B cell (primary cell): ENCODE results near the gene CLSTN2. TPM values are rescaled to one million over a fixed set of nuclear protein-coding genes. Genes with fewer than 3 reads are reported as not detected.

Experiments
- ATAC-seq: fragments of 200-7000 bp; cut with Tn5 transposase; one replicate; pipeline ENCODE4 v1.10.0; 2021; ENCODE audit warnings: low read depth, mild to moderate bottlenecking, moderate number of reproducible peaks, moderate library complexity
- CTCF ChIA-PET: fragments of 350-600 bp; sonication (Branson Sonifier 250); formaldehyde crosslinking; loops from one replicate; lab custom pipeline; 2021; ENCODE audit warnings: antibody characterized with exemption, inconsistent platforms; lab: Charles Lee
- POLR2A ChIA-PET: fragments of 350-600 bp; sonication (Branson Sonifier 250); formaldehyde crosslinking; loops from one replicate; lab custom pipeline; 2021; ENCODE audit warnings: antibody characterized with exemption; lab: Charles Lee
- DNase-seq: peaks from one replicate; pipeline ENCODE4 v3.0.0; 2013
- H2AFZ ChIP-seq: 2 replicates; pipeline ENCODE4 v1.6.1; 2012; ENCODE audit warnings: mild to moderate bottlenecking, low read depth, low read length; ENCODE audit not compliant: insufficient read depth, poor library complexity, severe bottlenecking
- H3K27ac ChIP-seq, 2 donors: 1 replicate in 1 of 2; 2 replicates in 1 of 2; pipeline ENCODE4 v1.5.1; 2012 to 2013; ENCODE audit warnings: low read length in 2 of 2, mild to moderate bottlenecking in 2 of 2, moderate library complexity in 1 of 2
- H3K27me3 ChIP-seq, 4 experiments: fragments of 200-600 bp in 1 of 4; sonication (generic) in 1 of 4; replicated peaks in 1 of 4; 1 replicate in 2 of 4; 2 replicates in 2 of 4; pipeline versions ENCODE4 v1.6.1 to v1.7.0; 2013 to 2016; ENCODE audit warnings: low read length in 3 of 4, mild to moderate bottlenecking in 2 of 4, mixed read lengths in 1 of 4, moderate library complexity in 1 of 4; ENCODE audit not compliant: insufficient read depth in 4 of 4, control insufficient read depth in 3 of 4; ENCODE audit errors: control extremely low read depth in 1 of 4
- H3K36me3 ChIP-seq, 2 experiments: replicated peaks in 1 of 2; 1 replicate in 1 of 2; 2 replicates in 1 of 2; pipeline versions ENCODE4 v1.6.1 to v1.7.1; 2013; ENCODE audit warnings: low read length in 1 of 2; ENCODE audit not compliant: insufficient read depth in 2 of 2, control insufficient read depth in 1 of 2; ENCODE audit errors: control extremely low read depth in 1 of 2, extremely low read depth in 1 of 2
- H3K4me1 ChIP-seq, 2 donors: fragments of 200-600 bp in 1 of 2; sonication (generic) in 1 of 2; 1 replicate in 1 of 2; 2 replicates in 1 of 2; pipeline versions ENCODE4 v1.5.1 to v1.6.1; 2013 to 2017; ENCODE audit warnings: low read length in 2 of 2; ENCODE audit not compliant: control insufficient read depth in 2 of 2, insufficient read depth in 2 of 2
- H3K4me2 ChIP-seq: replicated peaks from 2 replicates; pipeline ENCODE3; 2012; ENCODE audit warnings: mild to moderate bottlenecking, low read depth, low read length; ENCODE audit not compliant: poor library complexity, severe bottlenecking
- H3K4me3 ChIP-seq, 5 experiments: fragments of 200-600 bp in 1 of 5; sonication (generic) in 1 of 5; 1 replicate in 3 of 5; 2 replicates in 2 of 5; pipeline versions ENCODE4 v1.5.1 to v1.7.0; 2011 to 2016; ENCODE audit warnings: low read length in 4 of 5, mild to moderate bottlenecking in 4 of 5, low read depth in 2 of 5, control low read depth in 1 of 5, moderate library complexity in 1 of 5; ENCODE audit not compliant: insufficient read depth in 1 of 5; ENCODE audit errors: control extremely low read depth in 1 of 5, extremely low read depth in 1 of 5
- H3K79me2 ChIP-seq: fragments of 200-600 bp; sonication (generic); one replicate; pipeline ENCODE4 v1.6.0; 2016; ENCODE audit warnings: low read length; ENCODE audit not compliant: control insufficient read depth, insufficient read depth
- H3K9ac ChIP-seq: fragments of 200-600 bp; sonication (generic); 2 replicates; pipeline ENCODE4 v1.6.1; 2017; ENCODE audit warnings: mild to moderate bottlenecking, low read length, moderate library complexity
- H3K9me3 ChIP-seq, 3 donors: one replicate each; pipeline versions ENCODE4 v1.6.1 to v1.7.1; 2013; ENCODE audit warnings: low read length in 2 of 3; ENCODE audit not compliant: control insufficient read depth in 2 of 3, insufficient read depth in 1 of 3; ENCODE audit errors: control extremely low read depth in 1 of 3
- H4K20me1 ChIP-seq: 2 replicates; pipeline ENCODE4 v1.6.0; 2012; ENCODE audit warnings: mild to moderate bottlenecking, low read length; ENCODE audit not compliant: insufficient read depth, control insufficient read depth, poor library complexity, severe bottlenecking
- H3K27ac Mint-ChIP-seq: one replicate; pipeline ENCODE4 v1.8.0; 2021; ENCODE audit warnings: mixed read lengths
- H3K27me3 Mint-ChIP-seq: one replicate; pipeline ENCODE4 v1.8.0; 2021; ENCODE audit warnings: mixed read lengths
- H3K4me1 Mint-ChIP-seq: one replicate; pipeline ENCODE4 v1.8.0; 2021; ENCODE audit warnings: mixed read lengths
- H3K4me3 Mint-ChIP-seq: one replicate; pipeline ENCODE4 v1.8.0; 2021; ENCODE audit warnings: mixed read lengths
- H3K9me3 Mint-ChIP-seq: one replicate; pipeline ENCODE4 v1.8.0; 2022; ENCODE audit warnings: mixed read lengths; ENCODE audit not compliant: insufficient read depth
- CTCF ChIP-seq: fragments of 200-600 bp; IDR thresholded peaks from one replicate; pipeline ENCODE4 v1.8.0; 2022; ENCODE audit warnings: antibody characterized with exemption, mild to moderate bottlenecking
- EZH2 ChIP-seq: IDR thresholded peaks from 2 replicates; pipeline ENCODE4 v1.6.1; 2012; ENCODE audit warnings: borderline replicate concordance, low read depth, mild to moderate bottlenecking, moderate library complexity, low read length; ENCODE audit not compliant: insufficient read depth, poor library complexity, severe bottlenecking
- WGBS: methylation state at CpG from one replicate; pipeline ENCODE4 v1.1.5; 2013; ENCODE audit warnings: missing lambda C conversion rate; ENCODE audit not compliant: insufficient coverage; 5-methylcytosine and 5-hydroxymethylcytosine counted together
- intact Hi-C: fragments of 100-400 bp; cut with micrococcal nuclease; formaldehyde crosslinking; loops from one replicate; pipeline ENCODE4 v1.10.0; 2022
- polyA plus RNA-seq: library from polyadenylated mRNA; depleted of rRNA; stranded (reverse); fragments of >200 nt; gene quantifications from 2 replicates; pipeline ENCODE4 v1.2.3, GENCODE V29; 2012
- total RNA-seq, 2 donors: library from RNA; stranded (reverse); fragments of 120-200 nt in 1 of 2; gene quantifications; 1 replicate in 1 of 2; 2 replicates in 1 of 2; pipeline versions ENCODE4 v1.2.3 to v1.2.4, GENCODE V29; 2013 to 2022

Gene CLSTN2
- total and polyA plus RNA-seq, 2 donors (not counting 1 experiment from before 2014, with no cell fraction given) = not detected

GRCh38 chr3:140268610-140269009 is 333.6 kb downstream of the CLSTN2 start:
- H3K4me3 Mint-ChIP-seq = no peak overlapping the region
- no peak overlapping the region for H3K4me2 ChIP-seq
- ATAC-seq = no peak

GRCh38 chr3:140270329-140270728 is 335.3 kb downstream of the CLSTN2 start:
- Histone ChIP-seq H3K79me2 (no peaks in the 10 kb centered on the region), H4K20me1 (no peaks in the 10 kb centered on the region), H2AFZ (no peak overlapping the region), H3K27ac (no peak overlapping the region), H3K4me1 (no peaks in the 10 kb centered on the region), H3K9me3 (no peaks in the 10 kb centered on the region), H3K36me3 (no peaks in the 10 kb centered on the region), H3K27me3 (no peaks in the 10 kb centered on the region), H3K4me3 (no peak overlapping the region), H3K9ac (no peak overlapping the region), H3K4me2 (no peak overlapping the region)
- no peak for ATAC-seq
- no peak for DNase-seq
- ChIA-PET POLR2A (no interaction called here), CTCF (no interaction called here)
- TF ChIP-seq CTCF (no peak), EZH2 (no peak)
- no peak overlapping the region for H3K27ac Mint-ChIP-seq
- intact Hi-C loops = no loop called here
- H3K4me3 Mint-ChIP-seq = no peak overlapping the region
- WGBS = 100% methylated on average over 1 of the region's 3 CpGs
- no peaks in the 10 kb centered on the region for H3K4me1 Mint-ChIP-seq
- peaks cover 2% of the 10 kb centered on the region for H3K27me3 Mint-ChIP-seq
- H3K9me3 Mint-ChIP-seq = no peaks in the 10 kb centered on the region

More at GRCh38 chr3:140268610-140269009, 333.6 kb downstream of the CLSTN2 start:
- no peak overlapping the region for H3K4me3 ChIP-seq
- H3K27ac Mint-ChIP-seq = no peak overlapping the region
- POLR2A ChIA-PET = no interaction called here
- no peaks in the 10 kb centered on the region for H3K9me3 Mint-ChIP-seq
- H2AFZ ChIP-seq = no peak overlapping the region
- no peaks in the 10 kb centered on the region for H3K4me1 ChIP-seq
- H3K9me3 ChIP-seq = no peaks in the 10 kb centered on the region
- TF ChIP-seq CTCF = no peak
- no peak for TF ChIP-seq EZH2
- H3K36me3 ChIP-seq = no peaks in the 10 kb centered on the region
- intact Hi-C loops = no loop called here
- no peak overlapping the region for H3K27ac ChIP-seq
- H4K20me1 ChIP-seq = no peaks in the 10 kb centered on the region
- WGBS = no CpG with 5 or more reads among the region's 2 CpGs
- CTCF ChIA-PET = interaction anchor here (1.4 kb wide), 1 partner anchor 9 kb away, joined by 3 read pairs; no protein-coding TSS in a partner anchor
- H3K4me1 Mint-ChIP-seq = no peaks in the 10 kb centered on the region
- H3K79me2 ChIP-seq = no peaks in the 10 kb centered on the region
- no peak for DNase-seq
- peaks cover 7% of the 10 kb centered on the region for H3K27me3 Mint-ChIP-seq
- H3K9ac ChIP-seq = no peak overlapping the region
- no peaks in the 10 kb centered on the region for H3K27me3 ChIP-seq
